SKM-1 (cell line): ENCODE results near the gene GCNT3.
"Not testable (repeated sequence)": the region's sequence is repeated elsewhere in the genome, so short reads cannot be mapped to it uniquely, and the experiment has no call there.

ENCODE experiments used
- DNase-seq: peaks from one replicate; lab custom pipeline; 2025; ENCODE audit not compliant: unreplicated experiment; lab: John Stamatoyannopoulos, UW

The GCNT3 gene

GRCh38 chr15:59616379-59616778 is 4.8 kb downstream of the GCNT3 start:
- no peak for DNase-seq

- DNase-seq: no peak
These were observed 6.8 kb downstream of the GCNT3 start for GRCh38 chr15:59618406-59618805.

- DNase-seq: no peak
These were observed 10.7 kb downstream of the GCNT3 start for GRCh38 chr15:59622289-59622688.

- no peak for DNase-seq
These were observed 21.1 kb downstream of the GCNT3 start for GRCh38 chr15:59632714-59633113.

GRCh38 chr15:59636184-59636583 is 24.6 kb downstream of the GCNT3 start:
- no peak for DNase-seq

GRCh38 chr15:59637507-59637906 is 25.9 kb downstream of the GCNT3 start:
- DNase-seq: not testable (repeated sequence)

GRCh38 chr15:59642351-59642750 is 30.8 kb downstream of the GCNT3 start:
- no peak for DNase-seq

- no peak for DNase-seq
These were observed 33.2 kb downstream of the GCNT3 start for GRCh38 chr15:59644756-59645155.

- DNase-seq: not testable (repeated sequence)
These were observed 34.2 kb downstream of the GCNT3 start for GRCh38 chr15:59645812-59646211.

GRCh38 chr15:59646277-59646676 is 34.7 kb downstream of the GCNT3 start:
- DNase-seq: no peak

- no peak for DNase-seq
These were observed 35.5 kb downstream of the GCNT3 start for GRCh38 chr15:59647085-59647484.

GRCh38 chr15:59649603-59650002 is 38.0 kb downstream of the GCNT3 start:
- no peak for DNase-seq

GRCh38 chr15:59654046-59654445 is 42.5 kb downstream of the GCNT3 start:
- DNase-seq: no peak

- peak; percentile 91 for DNase-seq
These were observed 45.5 kb downstream of the GCNT3 start, which contains the start of gene GTF2A2 for GRCh38 chr15:59656897-59657634. Gene GTF2A2 (minus strand): TSS chr15:59657515. CDS start chr15:59652277, 5,238 bp downstream.

- no peak for DNase-seq
These were observed 46.1 kb downstream of the GCNT3 start for GRCh38 chr15:59657635-59658125.

GRCh38 chr15:59659366-59659765 is 47.8 kb downstream of the GCNT3 start:
- no peak for DNase-seq

- DNase-seq: no peak
These were observed 50.7 kb downstream of the GCNT3 start for GRCh38 chr15:59662260-59662659.

GRCh38 chr15:59668556-59668955 is 57.0 kb downstream of the GCNT3 start:
- DNase-seq: no peak
